NCI-H345 (cell line): ENCODE data around the gene SPAAR.

Source experiments
- DNase-seq: peaks from one replicate; lab custom pipeline; 2025; lab: John Stamatoyannopoulos, UW

SPAAR gene

GRCh38 chr9:35948901-35949318 is 39.6 kb downstream of the SPAAR start:
- DNase-seq: no peak

GRCh38 chr9:35951736-35952135 is 42.4 kb downstream of the SPAAR start:
- DNase-seq: no peak

GRCh38 chr9:35952526-35953191 is 43.4 kb downstream of the SPAAR start:
- DNase-seq: no peak

- DNase-seq: peak; percentile 76
Observed at GRCh38 chr9:35954942-35955546, 45.8 kb downstream of the SPAAR start.

- no peak for DNase-seq
Observed at GRCh38 chr9:35956651-35957050, 47.4 kb downstream of the SPAAR start.

GRCh38 chr9:35958104-35958837 is 49.0 kb downstream of the SPAAR start, which contains the start of gene OR2S2:
Gene OR2S2, minus strand, starts transcription at chr9:35958154. Its CDS starts 56 bp downstream, at chr9:35958098.
- DNase-seq: no peak

- DNase-seq: no peak
Observed at GRCh38 chr9:35960039-35960655, 50.9 kb downstream of the SPAAR start.
